T-helper 2 cell treated with Interferon-gamma antibody and Interleukin-4, amounts not matched to agents 5 μg/mL and 100 μg/mL, for 36 hours (primary cell): ENCODE data around the gene PRELP.
"Not testable (repeated sequence)": the region's sequence is repeated elsewhere in the genome, so short reads cannot be mapped to it uniquely, and the experiment has no call there.

Experiments
- DNase-seq: peaks from one replicate; pipeline ENCODE4 v3.0.0; 2021; ENCODE audit warnings: low spot score
- H3K27ac Mint-ChIP-seq: one replicate; pipeline ENCODE4 v1.8.0; 2021; ENCODE audit warnings: mild to moderate bottlenecking, mixed read lengths
- H3K27me3 Mint-ChIP-seq: one replicate; pipeline ENCODE4 v1.8.0; 2021; ENCODE audit warnings: low read depth, mixed read lengths
- H3K36me3 Mint-ChIP-seq: one replicate; pipeline ENCODE4 v1.8.0; 2021; ENCODE audit warnings: low read depth, mixed read lengths
- H3K4me1 Mint-ChIP-seq: one replicate; pipeline ENCODE4 v1.8.0; 2021; ENCODE audit warnings: low read depth, mixed read lengths
- H3K4me3 Mint-ChIP-seq: one replicate; pipeline ENCODE4 v1.8.0; 2022; ENCODE audit warnings: mild to moderate bottlenecking, moderate library complexity, mixed read lengths
- H3K9me3 Mint-ChIP-seq: one replicate; pipeline ENCODE4 v1.8.0; 2021; ENCODE audit warnings: mixed read lengths

The PRELP gene

GRCh38 chr1:203447598-203447997 lies 28.0 kb upstream of the PRELP start:
- H3K27ac Mint-ChIP-seq, result not testable (repeated sequence)

GRCh38 chr1:203448521-203449061 lies 27.0 kb upstream of the PRELP start:
- Mint-ChIP-seq H3K36me3 (no peaks in the 10 kb centered on the region), H3K27ac (no peak overlapping the region), H3K9me3 (no peaks in the 10 kb centered on the region), H3K27me3 (peaks cover 27% of the 10 kb centered on the region), H3K4me1 (no peaks in the 10 kb centered on the region), H3K4me3 (no peak overlapping the region)
- no peak for DNase-seq

More at GRCh38 chr1:203447598-203447997, 28.0 kb upstream of the PRELP start:
- H3K4me3 Mint-ChIP-seq, H3K4me1 Mint-ChIP-seq, H3K9me3 Mint-ChIP-seq, DNase-seq, H3K36me3 Mint-ChIP-seq: not testable (repeated sequence)
- H3K27me3 Mint-ChIP-seq, result peaks cover 31% of the 10 kb centered on the region

- Mint-ChIP-seq H3K4me3 (no peak overlapping the region), H3K36me3 (no peaks in the 10 kb centered on the region), H3K27me3 (peaks cover 27% of the 10 kb centered on the region), H3K27ac (no peak overlapping the region), H3K4me1 (no peaks in the 10 kb centered on the region), H3K9me3 (no peaks in the 10 kb centered on the region)
- DNase-seq, result no peak
Measured at GRCh38 chr1:203450001-203450400, 25.6 kb upstream of the PRELP start.

GRCh38 chr1:203450479-203451149 lies 25.0 kb upstream of the PRELP start:
- DNase-seq, result no peak
- Mint-ChIP-seq H3K36me3 (no peaks in the 10 kb centered on the region), H3K4me3 (no peak overlapping the region), H3K27me3 (peaks cover 27% of the 10 kb centered on the region), H3K27ac (no peak overlapping the region), H3K9me3 (no peaks in the 10 kb centered on the region), H3K4me1 (no peaks in the 10 kb centered on the region)

GRCh38 chr1:203451836-203452784 lies 23.5 kb upstream of the PRELP start:
- Mint-ChIP-seq H3K4me3 (no peak overlapping the region), H3K27me3 (peaks cover 24% of the 10 kb centered on the region), H3K9me3 (no peaks in the 10 kb centered on the region), H3K4me1 (no peaks in the 10 kb centered on the region), H3K36me3 (no peaks in the 10 kb centered on the region), H3K27ac (no peak overlapping the region)
- DNase-seq, result no peak

- H3K4me1 Mint-ChIP-seq, result no peaks in the 10 kb centered on the region
- no peaks in the 10 kb centered on the region for H3K9me3 Mint-ChIP-seq
- no peak for DNase-seq
- no peak overlapping the region for H3K4me3 Mint-ChIP-seq
- no peaks in the 10 kb centered on the region for H3K36me3 Mint-ChIP-seq
- H3K27me3 Mint-ChIP-seq, result peaks cover 25% of the 10 kb centered on the region
- no peak overlapping the region for H3K27ac Mint-ChIP-seq
Measured at GRCh38 chr1:203453016-203453415, 22.6 kb upstream of the PRELP start.

GRCh38 chr1:203453616-203454015 lies 22.0 kb upstream of the PRELP start:
- Mint-ChIP-seq H3K36me3 (no peaks in the 10 kb centered on the region), H3K27me3 (peaks cover 25% of the 10 kb centered on the region), H3K4me3 (no peak overlapping the region), H3K9me3 (no peaks in the 10 kb centered on the region), H3K4me1 (no peaks in the 10 kb centered on the region), H3K27ac (no peak overlapping the region)
- no peak for DNase-seq

- Mint-ChIP-seq H3K27ac (no peak overlapping the region), H3K9me3 (no peaks in the 10 kb centered on the region), H3K27me3 (peaks cover 14% of the 10 kb centered on the region), H3K4me3 (no peak overlapping the region), H3K4me1 (no peaks in the 10 kb centered on the region), H3K36me3 (no peaks in the 10 kb centered on the region)
- no peak for DNase-seq
Measured at GRCh38 chr1:203454986-203455471, 20.6 kb upstream of the PRELP start.

GRCh38 chr1:203455706-203456105 lies 19.9 kb upstream of the PRELP start:
- Mint-ChIP-seq H3K27ac (no peak overlapping the region), H3K4me1 (no peaks in the 10 kb centered on the region), H3K27me3 (peaks cover 15% of the 10 kb centered on the region)

GRCh38 chr1:203456577-203456976 lies 19.0 kb upstream of the PRELP start:
- Mint-ChIP-seq H3K27me3 (peaks cover 11% of the 10 kb centered on the region), H3K4me3 (no peak overlapping the region), H3K4me1 (no peaks in the 10 kb centered on the region), H3K27ac (no peak overlapping the region), H3K9me3 (no peaks in the 10 kb centered on the region), H3K36me3 (no peaks in the 10 kb centered on the region)
- no peak for DNase-seq

More at GRCh38 chr1:203455706-203456105, 19.9 kb upstream of the PRELP start:
- Mint-ChIP-seq H3K4me3 (no peak overlapping the region), H3K9me3 (no peaks in the 10 kb centered on the region), H3K36me3 (no peaks in the 10 kb centered on the region)
- no peak for DNase-seq

- H3K4me3 Mint-ChIP-seq, result no peak overlapping the region
- peaks cover 14% of the 10 kb centered on the region for H3K27me3 Mint-ChIP-seq
- no peak for DNase-seq
- H3K36me3 Mint-ChIP-seq, result no peaks in the 10 kb centered on the region
- H3K9me3 Mint-ChIP-seq, result no peaks in the 10 kb centered on the region
- H3K4me1 Mint-ChIP-seq, result no peaks in the 10 kb centered on the region
- no peak overlapping the region for H3K27ac Mint-ChIP-seq
Measured at GRCh38 chr1:203458078-203458477, 17.5 kb upstream of the PRELP start.

- H3K4me3 Mint-ChIP-seq, result no peak overlapping the region
- peaks cover 18% of the 10 kb centered on the region for H3K27me3 Mint-ChIP-seq
- H3K9me3 Mint-ChIP-seq, result no peaks in the 10 kb centered on the region
- H3K27ac Mint-ChIP-seq, result no peak overlapping the region
- no peaks in the 10 kb centered on the region for H3K36me3 Mint-ChIP-seq
- no peaks in the 10 kb centered on the region for H3K4me1 Mint-ChIP-seq
- no peak for DNase-seq
Measured at GRCh38 chr1:203459671-203460201, 15.9 kb upstream of the PRELP start.

GRCh38 chr1:203461717-203462116 lies 13.9 kb upstream of the PRELP start:
- H3K27ac Mint-ChIP-seq, result no peak overlapping the region

GRCh38 chr1:203462143-203462542 lies 13.5 kb upstream of the PRELP start:
- Mint-ChIP-seq H3K9me3 (no peaks in the 10 kb centered on the region), H3K4me1 (no peaks in the 10 kb centered on the region), H3K36me3 (no peaks in the 10 kb centered on the region), H3K27ac (no peak overlapping the region), H3K27me3 (peaks cover 16% of the 10 kb centered on the region), H3K4me3 (no peak overlapping the region)
- no peak for DNase-seq

More at GRCh38 chr1:203461717-203462116, 13.9 kb upstream of the PRELP start:
- Mint-ChIP-seq H3K4me1 (no peaks in the 10 kb centered on the region), H3K9me3 (no peaks in the 10 kb centered on the region), H3K36me3 (no peaks in the 10 kb centered on the region), H3K4me3 (no peak overlapping the region), H3K27me3 (peaks cover 18% of the 10 kb centered on the region)
- DNase-seq, result no peak
